ENCODE results near the gene PIKFYVE.
A peak's percentile ranks its signal among the peaks of the same experiment; 100 is the strongest.

PIKFYVE gene

DNA sequence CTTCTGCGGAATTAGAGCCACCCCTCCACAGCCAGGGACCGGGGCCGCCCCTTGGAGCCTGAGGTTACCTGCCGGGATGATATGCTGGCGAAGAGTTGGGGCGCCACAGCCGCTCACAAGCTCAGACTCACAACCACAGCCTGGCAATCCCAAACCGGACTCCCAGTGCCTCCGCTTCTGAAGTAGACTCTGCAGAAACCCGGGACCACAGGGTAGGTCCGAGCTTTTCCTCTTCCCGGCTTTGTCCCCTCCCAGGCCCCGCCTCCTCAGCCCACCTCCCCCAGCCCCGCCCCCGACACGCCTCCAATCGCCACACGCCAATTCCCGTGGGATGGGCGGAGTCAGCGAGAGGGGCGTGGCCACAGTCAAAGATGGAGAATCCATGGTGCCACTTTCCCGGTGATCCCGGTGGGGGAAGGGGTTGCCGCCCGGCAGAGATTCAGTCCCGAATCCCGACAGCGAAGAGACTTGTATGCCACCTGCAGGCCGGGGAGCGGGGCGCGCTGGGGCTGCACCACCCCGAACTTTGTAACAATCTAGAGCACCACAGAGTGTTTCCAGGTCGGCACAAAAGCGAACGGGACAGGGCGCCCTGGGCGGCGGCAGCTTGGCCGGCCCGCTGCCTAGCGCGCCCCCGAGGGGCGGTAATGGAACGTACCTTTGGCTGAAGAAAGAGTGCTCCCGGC lies 11.0 kb upstream of the PIKFYVE start, which contains the start of gene IDH1 (continued):
- no peak for TF ChIP-seq PRDM1 (tag by site-specific recombination; IDR thresholded peaks at IDR 0.05)

DNA sequence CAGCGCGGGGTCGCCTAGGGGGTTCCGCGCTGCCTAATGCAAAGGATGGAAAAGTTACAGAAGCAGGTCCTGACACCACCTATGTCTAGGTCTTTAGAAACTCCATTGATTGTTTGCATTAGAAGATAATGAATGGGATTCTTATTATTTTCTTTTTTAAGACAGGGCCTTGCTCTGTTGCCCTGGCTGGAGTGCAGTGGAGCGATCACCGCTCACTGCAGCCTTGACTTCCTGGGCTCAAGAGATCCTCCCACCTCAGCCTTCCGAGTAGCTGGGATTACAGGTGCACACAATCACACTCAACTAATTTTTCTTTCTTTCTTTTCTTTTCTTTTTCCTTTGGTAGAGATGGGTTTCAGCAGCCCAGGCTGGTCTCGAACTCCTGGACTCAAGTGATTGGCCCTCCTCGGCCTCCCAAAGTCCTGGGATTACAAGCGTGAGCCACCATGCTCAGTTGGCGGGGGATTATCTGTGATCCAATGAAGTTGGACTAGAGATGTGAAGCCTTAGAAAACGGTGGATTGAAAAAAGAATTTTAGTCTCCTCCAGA lies 10.4 kb upstream of the PIKFYVE start:
- 0 out of 2 replicates have a peak, but pooled peaks cover 2% of the 10 kb centered on the region for H3K4me1 ChIP-seq (ENCODE audit: control insufficient read depth, insufficient read depth, low read length)
- H3K27ac ChIP-seq (ENCODE audit: extremely low read depth, low read depth, low read length): peak overlapping the region; percentile 81; the same call in 1 of the 2 replicates
- no peaks in the 10 kb centered on the region for H3K9me3 ChIP-seq (ENCODE audit: control insufficient read depth, insufficient read depth, low read depth, low read length)
- H3K4me3 ChIP-seq (ENCODE audit: low read depth, low read length): peak overlapping the region; percentile 82
- ChIA-PET CTCF (interaction anchor here (0.6 to 5.2 kb wide), 9 partner anchors 10 to 152 kb away, joined by 3 to 53 read pairs (median 3); partner anchors contain the start of gene PIKFYVE), POLR2A (interaction anchor here (0.7 to 2.9 kb wide), 5 partner anchors 10 to 154 kb away, joined by 3 to 41 read pairs (median 14); partner anchors contain the start of gene PIKFYVE)
- peaks cover 7 to 24% of the 10 kb centered on the region in 2 experiments for H3K36me3 ChIP-seq (ENCODE audit: control insufficient read depth in 2 of 2, insufficient read depth in 1 of 2, low read length in 2 of 2)
- TF ChIP-seq ZNF433 (tag by site-specific recombination; IDR thresholded peaks at IDR 0.05; ENCODE audit: low read depth) (no peak), ZNF214 (tag by site-specific recombination; IDR thresholded peaks at IDR 0.05; ENCODE audit: borderline replicate concordance) (no peak), ZNF48 (tag by site-specific recombination; IDR thresholded peaks at IDR 0.05) (no peak), ZNF2 (tag by site-specific recombination; IDR thresholded peaks at IDR 0.05) (no peak), ZBTB17 (tag by site-specific recombination; IDR thresholded peaks at IDR 0.05) (peak; percentile 60; the same call in 1 of the 2 replicates), TRIM28 (IDR thresholded peaks at IDR 0.05; ENCODE audit: borderline replicate concordance, low read length) (no peak), ZNF121 (tag by site-specific recombination; IDR thresholded peaks at IDR 0.05) (peak; percentile 78; the same call in 1 of the 2 replicates), ZNF776 (tag by site-specific recombination; IDR thresholded peaks at IDR 0.05; ENCODE audit: borderline replicate concordance) (no peak), ZNF530 (tag by site-specific recombination; IDR thresholded peaks at IDR 0.05; ENCODE audit: low read depth) (no peak), GFI1B (tag by site-specific recombination; IDR thresholded peaks at IDR 0.05) (no peak), ZBTB20 (tag by site-specific recombination; IDR thresholded peaks at IDR 0.05) (0 out of 2 replicates have a peak, but pooled peaks have one; percentile 33), ZNF621 (tag by site-specific recombination; IDR thresholded peaks at IDR 0.05) (no peak), ZNF777 (tag by site-specific recombination; IDR thresholded peaks at IDR 0.05; ENCODE audit: borderline replicate concordance) (no peak), ZFP69B (tag by site-specific recombination; IDR thresholded peaks at IDR 0.05) (no peak), PRDM10 (tag by site-specific recombination; IDR thresholded peaks at IDR 0.05) (peak; percentile 45), ZNF350 (tag by site-specific recombination; IDR thresholded peaks at IDR 0.05) (no peak), ZNF335 (tag by site-specific recombination; conservative IDR thresholded peaks at IDR 0.05) (peak; percentile 79), ZNF692 (tag by site-specific recombination; IDR thresholded peaks at IDR 0.05) (no peak), ZFHX2 (tag by site-specific recombination; conservative IDR thresholded peaks at IDR 0.05) (no peak)
- TF ChIP-seq, protein P1, sequence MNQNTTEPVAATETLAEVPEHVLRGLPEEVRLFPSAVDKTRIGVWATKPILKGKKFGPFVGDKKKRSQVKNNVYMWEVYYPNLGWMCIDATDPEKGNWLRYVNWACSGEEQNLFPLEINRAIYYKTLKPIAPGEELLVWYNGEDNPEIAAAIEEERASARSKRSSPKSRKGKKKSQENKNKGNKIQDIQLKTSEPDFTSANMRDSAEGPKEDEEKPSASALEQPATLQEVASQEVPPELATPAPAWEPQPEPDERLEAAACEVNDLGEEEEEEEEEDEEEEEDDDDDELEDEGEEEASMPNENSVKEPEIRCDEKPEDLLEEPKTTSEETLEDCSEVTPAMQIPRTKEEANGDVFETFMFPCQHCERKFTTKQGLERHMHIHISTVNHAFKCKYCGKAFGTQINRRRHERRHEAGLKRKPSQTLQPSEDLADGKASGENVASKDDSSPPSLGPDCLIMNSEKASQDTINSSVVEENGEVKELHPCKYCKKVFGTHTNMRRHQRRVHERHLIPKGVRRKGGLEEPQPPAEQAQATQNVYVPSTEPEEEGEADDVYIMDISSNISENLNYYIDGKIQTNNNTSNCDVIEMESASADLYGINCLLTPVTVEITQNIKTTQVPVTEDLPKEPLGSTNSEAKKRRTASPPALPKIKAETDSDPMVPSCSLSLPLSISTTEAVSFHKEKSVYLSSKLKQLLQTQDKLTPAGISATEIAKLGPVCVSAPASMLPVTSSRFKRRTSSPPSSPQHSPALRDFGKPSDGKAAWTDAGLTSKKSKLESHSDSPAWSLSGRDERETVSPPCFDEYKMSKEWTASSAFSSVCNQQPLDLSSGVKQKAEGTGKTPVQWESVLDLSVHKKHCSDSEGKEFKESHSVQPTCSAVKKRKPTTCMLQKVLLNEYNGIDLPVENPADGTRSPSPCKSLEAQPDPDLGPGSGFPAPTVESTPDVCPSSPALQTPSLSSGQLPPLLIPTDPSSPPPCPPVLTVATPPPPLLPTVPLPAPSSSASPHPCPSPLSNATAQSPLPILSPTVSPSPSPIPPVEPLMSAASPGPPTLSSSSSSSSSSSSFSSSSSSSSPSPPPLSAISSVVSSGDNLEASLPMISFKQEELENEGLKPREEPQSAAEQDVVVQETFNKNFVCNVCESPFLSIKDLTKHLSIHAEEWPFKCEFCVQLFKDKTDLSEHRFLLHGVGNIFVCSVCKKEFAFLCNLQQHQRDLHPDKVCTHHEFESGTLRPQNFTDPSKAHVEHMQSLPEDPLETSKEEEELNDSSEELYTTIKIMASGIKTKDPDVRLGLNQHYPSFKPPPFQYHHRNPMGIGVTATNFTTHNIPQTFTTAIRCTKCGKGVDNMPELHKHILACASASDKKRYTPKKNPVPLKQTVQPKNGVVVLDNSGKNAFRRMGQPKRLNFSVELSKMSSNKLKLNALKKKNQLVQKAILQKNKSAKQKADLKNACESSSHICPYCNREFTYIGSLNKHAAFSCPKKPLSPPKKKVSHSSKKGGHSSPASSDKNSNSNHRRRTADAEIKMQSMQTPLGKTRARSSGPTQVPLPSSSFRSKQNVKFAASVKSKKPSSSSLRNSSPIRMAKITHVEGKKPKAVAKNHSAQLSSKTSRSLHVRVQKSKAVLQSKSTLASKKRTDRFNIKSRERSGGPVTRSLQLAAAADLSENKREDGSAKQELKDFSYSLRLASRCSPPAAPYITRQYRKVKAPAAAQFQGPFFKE (tag by site-specific recombination; IDR thresholded peaks at IDR 0.05; ENCODE audit: borderline replicate concordance): no peak
- TF ChIP-seq, protein P2, sequence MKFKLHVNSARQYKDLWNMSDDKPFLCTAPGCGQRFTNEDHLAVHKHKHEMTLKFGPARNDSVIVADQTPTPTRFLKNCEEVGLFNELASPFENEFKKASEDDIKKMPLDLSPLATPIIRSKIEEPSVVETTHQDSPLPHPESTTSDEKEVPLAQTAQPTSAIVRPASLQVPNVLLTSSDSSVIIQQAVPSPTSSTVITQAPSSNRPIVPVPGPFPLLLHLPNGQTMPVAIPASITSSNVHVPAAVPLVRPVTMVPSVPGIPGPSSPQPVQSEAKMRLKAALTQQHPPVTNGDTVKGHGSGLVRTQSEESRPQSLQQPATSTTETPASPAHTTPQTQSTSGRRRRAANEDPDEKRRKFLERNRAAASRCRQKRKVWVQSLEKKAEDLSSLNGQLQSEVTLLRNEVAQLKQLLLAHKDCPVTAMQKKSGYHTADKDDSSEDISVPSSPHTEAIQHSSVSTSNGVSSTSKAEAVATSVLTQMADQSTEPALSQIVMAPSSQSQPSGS (tag by site-specific recombination; IDR thresholded peaks at IDR 0.05; ENCODE audit: low read depth): no peak
